Putamen (tissue), 1 donor: ENCODE results near the gene CERS6.
"Not testable (repeated sequence)": the region's sequence is repeated elsewhere in the genome, so short reads cannot be mapped to it uniquely, and the experiment has no call there.

Experiments
- DNase-seq: peaks from one replicate; pipeline ENCODE4 v3.0.0-alpha.2; 2016; ENCODE audit warnings: low spot score

CERS6 gene

GRCh38 chr2:168773719-168774521, 317.8 kb downstream of the CERS6 start:
- DNase-seq = no peak

GRCh38 chr2:168775837-168776236, 319.8 kb downstream of the CERS6 start:
- DNase-seq = no peak

GRCh38 chr2:168780669-168781071, 324.6 kb downstream of the CERS6 start:
- DNase-seq = no peak

DNA sequence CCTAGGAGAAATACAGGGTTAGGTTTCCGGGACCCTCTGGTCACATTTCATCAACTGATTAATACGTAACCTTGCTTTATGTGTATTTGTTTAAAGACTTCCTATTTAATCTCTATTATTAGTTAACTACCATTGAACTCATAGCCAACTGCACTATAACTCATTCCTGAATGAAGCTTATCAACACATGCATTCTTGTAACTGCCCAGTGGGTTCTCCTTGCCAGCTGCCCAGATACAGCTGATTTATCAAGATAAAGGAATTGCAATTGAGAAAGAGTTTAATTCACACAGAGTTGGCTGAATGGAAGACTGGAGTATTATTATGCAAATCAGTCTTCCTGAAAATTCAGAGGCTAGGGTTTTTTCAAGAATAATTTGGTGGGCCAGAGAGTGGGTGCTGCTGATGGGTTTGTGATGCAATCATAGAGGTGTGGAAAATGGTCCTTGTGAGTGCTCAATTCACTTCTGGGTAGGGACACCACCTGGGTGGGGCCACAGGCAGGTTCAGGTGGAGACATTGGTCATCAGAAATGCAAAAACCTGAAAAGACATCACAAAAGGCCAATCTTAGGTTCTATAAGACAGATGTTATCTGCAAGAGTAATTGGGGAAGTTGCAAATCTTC, 325.2 kb downstream of the CERS6 start:
- no peak for DNase-seq

DNA sequence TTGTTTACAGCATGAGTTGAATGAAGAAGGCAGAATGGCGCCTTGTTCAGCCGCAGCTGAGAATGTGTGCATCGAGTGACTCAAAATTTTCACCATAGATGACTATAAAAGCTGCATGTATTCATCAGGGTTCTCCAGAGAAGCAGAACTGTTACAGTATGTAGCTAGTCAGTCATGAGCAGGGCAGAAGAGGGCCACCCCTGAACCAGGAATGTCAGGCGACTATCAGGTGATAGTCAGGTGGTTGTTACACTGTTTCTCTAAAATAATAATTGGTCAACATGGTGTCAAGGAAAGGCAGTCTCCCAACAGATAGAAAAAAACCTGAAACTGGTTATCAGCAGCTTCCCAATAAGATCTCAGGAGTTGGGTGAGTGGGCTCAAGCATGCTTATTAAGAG, 326.2 kb downstream of the CERS6 start:
- DNase-seq = no peak

DNA sequence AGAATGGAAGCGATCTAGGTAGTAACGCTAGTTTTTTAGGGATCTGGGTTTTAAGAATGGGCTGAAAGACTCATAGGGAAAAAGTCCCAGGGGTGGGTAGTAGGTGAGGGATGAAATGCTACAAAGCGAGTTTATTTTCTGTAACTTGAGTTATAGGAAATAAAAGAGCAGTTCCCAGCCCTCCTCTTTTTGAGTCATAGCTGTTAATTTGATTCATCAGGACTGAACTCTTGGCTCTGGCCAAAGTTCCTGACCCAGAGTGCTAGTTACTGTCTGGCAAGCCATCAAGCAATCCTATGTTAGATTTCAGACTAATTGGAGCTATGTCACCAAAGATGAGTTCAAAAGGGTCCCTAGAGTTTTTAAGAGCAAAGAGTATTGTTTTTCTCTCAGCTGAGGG, 328.9 kb downstream of the CERS6 start:
- DNase-seq = no peak

GRCh38 chr2:168787098-168787781, 331.2 kb downstream of the CERS6 start:
- no peak for DNase-seq

DNA sequence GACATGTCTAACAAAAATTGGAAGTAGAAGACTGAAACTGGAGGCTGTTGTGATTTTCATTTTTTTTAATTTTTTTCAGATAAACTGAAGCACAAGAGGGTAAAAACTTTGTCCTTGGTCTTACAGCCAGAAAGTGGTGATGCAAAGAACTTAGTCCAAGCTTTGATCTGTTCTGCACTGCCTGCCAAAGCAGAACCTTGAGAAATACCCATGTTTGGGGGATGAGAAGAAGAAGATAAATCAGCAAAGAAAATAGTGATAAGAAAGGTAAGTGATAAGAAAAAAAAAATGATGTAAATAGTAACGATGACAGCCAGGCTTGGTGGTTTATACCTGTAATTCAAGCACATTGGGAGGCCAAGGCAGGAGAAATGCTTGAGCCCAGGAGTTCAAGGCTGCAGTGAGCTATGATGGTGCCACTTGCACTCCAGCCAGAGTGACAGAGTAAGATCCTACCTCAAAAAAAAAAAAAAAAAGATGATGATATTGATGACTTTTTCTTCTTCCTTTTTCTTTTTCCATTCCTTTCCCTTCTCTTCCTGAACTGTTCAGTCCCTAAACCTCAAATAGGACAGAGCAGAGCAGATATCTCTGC, 331.8 kb downstream of the CERS6 start:
- DNase-seq = no peak

- DNase-seq = no peak
Measured at GRCh38 chr2:168789776-168790175, 333.7 kb downstream of the CERS6 start.

- DNase-seq = no peak
Measured at GRCh38 chr2:168790226-168790902, 334.3 kb downstream of the CERS6 start.

DNA sequence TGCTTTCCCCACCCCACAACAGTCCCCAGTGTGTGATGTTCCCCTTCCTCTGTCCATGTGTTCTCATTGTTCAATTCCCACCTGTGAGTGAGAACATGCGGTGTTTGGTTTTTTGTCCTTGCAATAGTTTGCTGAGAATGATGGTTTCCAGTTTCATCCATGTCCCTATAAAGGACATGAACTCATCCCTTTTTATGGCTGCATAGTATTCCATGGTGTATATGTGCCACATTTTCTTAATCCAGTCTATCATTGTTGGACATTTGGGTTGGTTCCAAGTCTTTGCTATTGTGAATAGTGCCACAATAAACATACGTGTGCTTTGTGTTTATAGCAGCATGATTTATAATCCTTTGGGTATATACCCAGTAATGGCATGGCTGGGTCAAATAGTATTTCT, 335.1 kb downstream of the CERS6 start:
- not testable (repeated sequence) for DNase-seq

DNA sequence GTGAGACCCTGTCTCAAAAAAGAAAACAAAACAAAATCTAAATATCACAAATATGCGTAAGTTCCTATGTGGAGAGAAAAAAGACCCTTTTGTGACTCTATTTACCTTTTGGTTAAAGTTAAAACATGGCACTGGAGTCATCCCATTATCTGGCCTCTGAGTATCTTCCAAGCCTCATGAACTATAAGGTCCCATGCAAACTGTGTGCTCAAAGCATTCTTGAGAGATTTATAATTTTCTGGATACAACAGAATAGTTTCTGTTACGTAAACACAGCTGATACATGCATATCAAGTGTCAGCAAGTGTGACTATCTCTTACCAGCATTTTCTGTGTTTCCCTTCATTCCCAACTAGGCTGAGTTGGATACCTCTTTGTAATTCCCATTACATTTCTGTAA, 337.5 kb downstream of the CERS6 start:
- DNase-seq = no peak

DNA sequence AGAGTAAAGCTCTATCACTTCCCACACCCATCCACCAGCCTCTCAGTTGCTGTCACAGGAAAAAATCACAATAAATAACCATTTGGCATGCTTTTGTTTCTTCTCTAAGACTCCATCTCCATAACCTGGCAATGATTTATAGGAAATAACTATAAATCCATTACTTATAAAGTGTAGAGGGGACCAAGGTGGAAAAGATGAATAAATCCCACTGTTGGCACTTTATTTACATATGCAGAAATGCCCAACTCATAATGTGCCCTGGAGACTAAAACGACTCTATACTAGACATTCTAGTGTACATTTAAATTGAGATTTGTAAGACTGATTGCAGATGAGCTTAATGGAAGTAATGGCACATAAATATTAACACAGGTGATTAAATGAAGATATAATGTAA, 338.9 kb downstream of the CERS6 start:
- no peak for DNase-seq

DNA sequence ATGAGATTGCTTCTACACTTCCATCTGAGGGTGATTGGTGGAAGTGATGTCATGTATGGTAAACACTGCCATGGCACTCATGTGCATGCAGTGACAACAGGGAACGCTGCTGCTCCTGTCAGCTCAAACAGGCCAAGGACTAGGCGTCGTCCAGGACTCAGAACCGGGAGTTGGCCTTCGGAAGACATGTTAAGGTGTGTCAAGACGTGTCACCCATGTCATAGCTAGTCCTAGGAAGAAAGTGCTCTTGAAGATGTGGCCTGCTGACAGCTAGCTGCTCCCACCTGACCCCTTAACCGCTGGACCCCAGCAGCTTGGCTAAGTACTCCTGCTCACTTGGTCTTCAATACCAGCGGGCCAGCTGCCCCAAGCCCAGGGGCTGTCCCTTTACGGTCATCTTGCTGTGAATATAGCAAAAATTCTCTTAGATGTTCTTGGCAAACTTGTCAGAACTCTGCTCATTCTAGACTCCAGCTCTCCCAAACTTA, 340.1 kb downstream of the CERS6 start:
- DNase-seq = no peak

GRCh38 chr2:168796583-168797285, 340.7 kb downstream of the CERS6 start:
- no peak for DNase-seq

DNA sequence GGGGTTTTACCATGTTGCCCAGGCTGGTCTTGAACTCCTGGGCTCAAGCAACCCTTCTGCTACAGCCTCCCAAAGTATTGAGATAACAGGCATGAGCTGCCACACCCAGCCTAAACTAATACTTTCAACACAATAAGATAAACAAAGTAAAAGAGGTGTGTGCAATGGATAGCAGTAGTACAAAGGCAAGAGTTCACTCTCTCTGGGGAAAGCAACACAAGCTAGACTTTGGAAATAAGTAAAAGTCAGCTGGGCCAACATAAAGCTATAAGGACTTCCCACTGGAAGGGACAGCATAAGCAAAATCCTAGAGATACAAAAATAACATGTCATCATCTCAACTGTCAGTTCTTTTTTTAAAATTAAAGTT, 341.2 kb downstream of the CERS6 start:
- DNase-seq = no peak

DNA sequence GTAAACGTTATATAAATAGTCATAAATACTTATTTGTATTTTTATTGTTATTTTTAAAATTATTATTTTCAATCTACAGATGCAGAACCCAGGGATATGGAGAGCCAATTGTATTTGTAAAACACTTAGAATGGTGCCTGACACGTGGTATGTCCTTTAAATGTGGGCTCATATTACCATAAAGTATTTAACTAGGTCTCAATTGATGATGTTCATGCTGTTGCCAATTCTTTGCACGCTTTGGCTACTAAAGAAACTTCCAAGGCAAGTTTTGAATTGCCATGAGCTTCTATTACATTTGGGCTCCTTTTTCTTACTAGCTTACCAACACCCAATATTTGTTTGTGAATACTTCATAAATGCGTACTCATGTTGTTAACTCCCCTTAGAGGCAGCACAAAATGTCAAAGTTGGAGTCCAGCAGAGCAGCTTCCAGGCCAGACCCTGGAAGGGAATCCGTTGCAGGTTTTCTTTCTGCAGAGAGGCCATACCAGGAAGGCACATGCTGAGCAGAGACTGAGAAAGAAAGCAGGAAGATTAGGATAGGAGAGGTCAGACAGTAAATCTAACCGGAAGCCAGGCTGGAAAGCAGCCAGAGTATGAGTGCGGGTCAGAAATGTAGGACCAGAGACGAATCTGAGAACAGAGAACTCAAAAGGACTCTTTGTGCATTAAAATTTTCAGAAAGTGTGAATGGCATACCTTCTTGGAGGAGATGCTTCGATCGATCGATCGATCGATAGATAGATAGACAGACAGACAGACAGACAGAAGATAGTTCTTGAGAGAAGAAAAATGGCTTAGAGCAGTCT, 342.2 kb downstream of the CERS6 start:
- DNase-seq = no peak

- DNase-seq = no peak
Measured at GRCh38 chr2:168798888-168799410, 342.9 kb downstream of the CERS6 start.

DNA sequence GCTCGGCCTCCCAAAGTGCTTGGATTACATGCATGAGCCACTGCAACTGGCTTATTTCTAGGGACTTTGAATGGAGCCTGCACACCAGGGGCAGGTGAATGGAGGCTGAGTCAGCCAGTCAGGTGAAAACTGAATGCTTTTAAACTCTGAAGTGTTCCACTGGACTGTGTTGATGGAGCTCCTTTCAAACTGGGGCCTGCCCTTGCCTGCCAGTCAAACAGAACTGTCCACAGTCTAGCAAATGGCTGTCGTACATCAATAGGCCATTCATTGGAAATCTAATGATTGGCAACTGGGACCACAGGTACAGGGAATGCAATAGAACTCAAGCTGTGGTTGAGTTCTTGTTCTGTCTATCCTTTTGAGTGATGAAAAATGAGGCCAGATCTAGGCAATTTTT, 345.4 kb downstream of the CERS6 start:
- DNase-seq = no peak
